ENCODE measurements around the gene CHAC1.

DNA sequence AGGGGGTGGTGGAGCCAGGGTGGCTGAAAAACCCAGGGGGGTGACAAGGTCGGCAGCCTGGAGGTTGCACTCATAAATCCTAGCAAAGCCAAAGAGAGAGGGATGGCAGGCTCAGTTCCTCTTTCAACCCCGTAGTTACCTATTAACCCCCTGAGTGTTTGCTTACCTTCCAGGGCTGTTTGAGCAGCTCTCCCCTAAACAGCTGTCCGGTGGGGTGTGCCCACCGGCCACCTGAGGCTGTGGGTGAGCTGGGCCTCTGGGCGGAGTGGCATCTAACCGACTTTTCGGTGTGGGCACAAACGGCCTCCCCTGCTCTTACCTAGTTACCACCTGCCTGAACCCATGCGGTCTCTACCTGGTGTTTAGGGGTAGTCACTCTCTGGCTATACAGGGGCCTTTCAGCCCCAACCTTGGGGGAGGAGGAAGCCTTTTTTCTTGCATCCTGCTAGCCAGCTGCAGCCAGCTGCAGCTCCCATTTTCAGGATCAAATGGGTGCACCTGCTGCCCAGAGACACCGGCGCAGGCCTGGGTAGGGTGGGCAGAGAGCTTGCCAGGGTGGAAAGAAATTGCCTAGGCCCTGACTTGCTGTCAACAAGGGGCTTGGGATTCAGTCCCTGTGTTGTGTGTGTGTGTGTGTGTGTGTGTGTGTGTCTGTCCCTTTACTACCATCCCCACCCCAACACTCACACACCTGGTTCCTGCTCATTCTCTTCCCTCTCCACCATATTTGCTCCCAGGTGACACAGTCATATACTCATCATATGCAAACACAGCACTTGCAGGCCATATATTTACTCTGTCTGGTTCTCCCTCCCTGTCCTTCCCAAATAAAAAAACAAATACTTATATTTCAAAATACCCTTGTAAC is 20.4 kb upstream of the CHAC1 start:
- TF ChIP-seq, protein P1, sequence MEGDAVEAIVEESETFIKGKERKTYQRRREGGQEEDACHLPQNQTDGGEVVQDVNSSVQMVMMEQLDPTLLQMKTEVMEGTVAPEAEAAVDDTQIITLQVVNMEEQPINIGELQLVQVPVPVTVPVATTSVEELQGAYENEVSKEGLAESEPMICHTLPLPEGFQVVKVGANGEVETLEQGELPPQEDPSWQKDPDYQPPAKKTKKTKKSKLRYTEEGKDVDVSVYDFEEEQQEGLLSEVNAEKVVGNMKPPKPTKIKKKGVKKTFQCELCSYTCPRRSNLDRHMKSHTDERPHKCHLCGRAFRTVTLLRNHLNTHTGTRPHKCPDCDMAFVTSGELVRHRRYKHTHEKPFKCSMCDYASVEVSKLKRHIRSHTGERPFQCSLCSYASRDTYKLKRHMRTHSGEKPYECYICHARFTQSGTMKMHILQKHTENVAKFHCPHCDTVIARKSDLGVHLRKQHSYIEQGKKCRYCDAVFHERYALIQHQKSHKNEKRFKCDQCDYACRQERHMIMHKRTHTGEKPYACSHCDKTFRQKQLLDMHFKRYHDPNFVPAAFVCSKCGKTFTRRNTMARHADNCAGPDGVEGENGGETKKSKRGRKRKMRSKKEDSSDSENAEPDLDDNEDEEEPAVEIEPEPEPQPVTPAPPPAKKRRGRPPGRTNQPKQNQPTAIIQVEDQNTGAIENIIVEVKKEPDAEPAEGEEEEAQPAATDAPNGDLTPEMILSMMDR (conservative IDR thresholded peaks at IDR 0.05; ENCODE audit: low read length), result no peak
- no peak for TF ChIP-seq EZH2phosphoT487 (IDR thresholded peaks at IDR 0.05; ENCODE audit: borderline replicate concordance)
